Islet of Langerhans (tissue), 1 donor: ENCODE results near the gene ETFBKMT.
A peak's percentile ranks its signal among the peaks of the same experiment; 100 is the strongest.

ENCODE experiments used
- FAIRE-seq: peaks from one replicate; lab custom pipeline; 2011; peaks lifted over from hg19 to GRCh38; lab: Jason Lieb, UNC

Gene ETFBKMT, protein sequence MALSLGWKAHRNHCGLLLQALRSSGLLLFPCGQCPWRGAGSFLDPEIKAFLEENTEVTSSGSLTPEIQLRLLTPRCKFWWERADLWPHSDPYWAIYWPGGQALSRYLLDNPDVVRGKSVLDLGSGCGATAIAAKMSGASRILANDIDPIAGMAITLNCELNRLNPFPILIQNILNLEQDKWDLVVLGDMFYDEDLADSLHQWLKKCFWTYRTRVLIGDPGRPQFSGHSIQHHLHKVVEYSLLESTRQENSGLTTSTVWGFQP

DNA sequence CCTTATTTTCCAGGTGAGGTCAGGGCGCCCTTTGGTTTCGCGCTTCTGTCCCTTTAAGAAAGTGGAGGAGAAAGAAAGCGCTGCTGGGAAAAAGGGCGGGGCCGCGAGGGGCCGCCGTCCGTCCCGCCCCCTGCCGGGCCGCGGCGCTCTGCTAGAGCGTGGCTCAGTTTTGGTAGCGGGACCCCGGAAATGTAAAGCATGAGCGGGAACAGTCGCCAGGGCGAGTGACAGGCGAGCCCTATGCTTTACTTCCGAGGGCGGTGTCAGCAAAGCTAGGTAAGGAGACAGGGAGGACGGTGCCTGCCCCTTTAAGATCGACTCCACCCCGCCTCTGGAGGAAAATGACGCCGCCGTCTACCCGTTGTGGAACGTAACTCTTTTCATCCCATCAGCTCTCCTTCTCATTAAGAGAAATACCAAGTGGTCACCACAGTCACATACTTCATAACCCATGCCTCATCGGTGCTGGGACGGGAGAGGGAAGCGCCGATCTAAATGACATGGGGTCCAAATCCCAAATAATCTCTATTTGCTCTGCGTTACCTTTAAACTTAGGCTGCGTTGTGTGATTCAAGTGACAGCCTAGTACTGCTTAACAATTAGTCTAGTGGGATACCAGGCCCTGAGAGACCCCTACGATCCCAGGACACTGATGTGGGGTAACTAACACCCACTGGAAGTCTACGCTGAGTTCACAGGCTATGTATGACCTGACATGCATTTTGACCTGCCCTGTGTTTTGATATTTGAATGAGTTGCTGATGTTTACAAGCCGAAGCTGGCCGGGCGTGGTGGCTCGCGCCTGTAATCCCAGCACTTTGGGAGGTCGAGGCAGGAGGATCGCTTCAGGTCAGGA is at the start of gene ETFBKMT:
ETFBKMT (plus strand) TSS at position 602 of the 856 bp plus-strand sequence. CDS start 2,266 bp downstream, outside the sequence.
- FAIRE-seq = peak; percentile 27

DNA sequence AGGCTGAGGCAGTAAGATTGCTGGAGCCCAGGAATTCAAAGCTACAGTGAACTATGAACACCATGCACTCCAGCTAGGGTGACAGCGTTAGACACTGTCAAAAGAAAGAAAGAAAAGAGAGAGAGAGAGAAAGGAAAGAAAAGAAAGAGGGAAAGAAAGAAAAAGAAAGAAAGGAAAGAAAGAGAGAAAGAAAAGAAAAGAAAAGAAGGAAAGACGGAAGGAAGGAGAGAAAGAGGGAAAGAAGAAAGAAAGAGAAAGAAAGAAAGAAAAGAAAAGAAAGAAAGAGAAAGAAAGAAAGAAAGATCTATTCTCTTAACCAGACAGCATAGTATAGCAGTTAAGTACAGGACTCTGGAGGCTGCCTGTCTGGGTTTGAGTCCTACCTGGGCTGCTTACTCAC is 46.7 kb upstream of the ETFBKMT start:
- no peak for FAIRE-seq

DNA sequence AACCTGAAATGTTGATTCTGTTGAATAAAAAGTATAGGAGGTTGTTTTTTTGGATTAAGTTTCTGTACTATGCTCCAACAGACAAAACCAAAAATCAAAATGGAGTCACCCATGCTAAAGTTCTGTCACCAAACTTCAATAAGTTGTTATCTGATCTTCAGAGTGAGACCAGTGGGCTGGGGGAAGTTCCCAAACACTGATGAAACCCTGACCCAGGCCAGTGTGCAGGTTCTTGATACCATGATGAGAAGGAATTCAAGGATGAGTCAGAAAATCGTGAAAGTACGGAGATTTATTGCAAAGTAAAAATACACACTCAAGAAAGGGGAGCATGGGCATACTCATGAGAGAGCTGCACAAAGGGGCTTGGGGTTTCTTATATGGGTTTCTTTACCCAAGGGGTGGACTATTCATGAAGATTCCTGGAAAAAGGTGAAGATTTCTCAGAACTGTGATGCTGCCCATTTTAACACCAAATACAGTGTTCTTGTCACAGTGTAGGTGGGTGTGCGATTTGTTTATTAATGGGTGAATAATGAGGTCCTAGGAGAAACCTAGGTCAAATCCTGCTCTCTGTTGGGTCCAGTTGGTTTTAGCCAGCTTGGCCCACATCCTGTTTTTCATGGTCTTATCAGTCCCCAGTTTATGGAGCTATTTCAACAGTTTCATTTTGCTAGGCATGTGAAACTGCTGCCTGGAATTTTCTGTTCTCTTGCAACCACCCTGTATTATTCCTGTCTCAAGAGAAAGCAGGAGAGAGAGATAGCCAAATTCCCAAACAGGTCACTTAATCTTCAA is 41.1 kb upstream of the ETFBKMT start:
- no peak for FAIRE-seq

DNA sequence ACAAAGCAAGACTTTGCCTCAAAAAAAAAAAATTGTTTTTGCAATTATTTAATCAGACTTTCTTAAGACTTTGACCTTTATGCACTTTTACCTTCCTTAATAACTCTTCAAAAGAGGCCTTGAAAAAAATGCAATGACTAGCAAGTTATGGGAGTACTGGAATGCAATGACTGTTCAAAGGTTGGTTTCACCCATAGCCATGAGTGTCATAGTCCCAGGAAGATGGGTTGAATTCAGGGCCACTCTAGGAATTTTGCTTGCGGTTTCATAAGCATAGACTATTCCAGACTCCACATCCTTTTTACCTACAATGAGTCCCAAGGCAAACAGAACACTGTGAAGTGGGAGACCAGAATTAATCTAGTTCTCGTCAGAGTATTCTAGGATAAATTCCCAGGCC is 39.2 kb upstream of the ETFBKMT start:
- FAIRE-seq = no peak

DNA sequence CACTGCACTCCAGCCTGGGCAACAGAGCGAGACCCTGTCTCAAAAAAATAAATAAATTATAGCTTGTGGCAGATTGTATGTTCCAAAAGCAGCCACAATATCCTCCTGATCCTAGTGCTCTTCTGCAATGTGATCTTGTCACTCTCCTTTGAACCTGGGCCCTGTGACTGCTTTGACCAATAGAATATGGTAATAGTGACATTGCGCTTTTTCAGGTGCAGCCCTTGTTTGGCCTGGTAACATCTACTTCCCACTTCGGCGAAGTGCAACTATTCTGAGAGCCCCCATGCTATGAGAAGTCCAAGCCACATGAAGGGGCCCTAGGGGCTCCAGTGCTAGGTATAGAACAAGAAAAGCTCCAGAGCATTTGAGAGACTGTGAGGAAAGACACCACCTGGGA is 37.5 kb upstream of the ETFBKMT start:
- no peak for FAIRE-seq

DNA sequence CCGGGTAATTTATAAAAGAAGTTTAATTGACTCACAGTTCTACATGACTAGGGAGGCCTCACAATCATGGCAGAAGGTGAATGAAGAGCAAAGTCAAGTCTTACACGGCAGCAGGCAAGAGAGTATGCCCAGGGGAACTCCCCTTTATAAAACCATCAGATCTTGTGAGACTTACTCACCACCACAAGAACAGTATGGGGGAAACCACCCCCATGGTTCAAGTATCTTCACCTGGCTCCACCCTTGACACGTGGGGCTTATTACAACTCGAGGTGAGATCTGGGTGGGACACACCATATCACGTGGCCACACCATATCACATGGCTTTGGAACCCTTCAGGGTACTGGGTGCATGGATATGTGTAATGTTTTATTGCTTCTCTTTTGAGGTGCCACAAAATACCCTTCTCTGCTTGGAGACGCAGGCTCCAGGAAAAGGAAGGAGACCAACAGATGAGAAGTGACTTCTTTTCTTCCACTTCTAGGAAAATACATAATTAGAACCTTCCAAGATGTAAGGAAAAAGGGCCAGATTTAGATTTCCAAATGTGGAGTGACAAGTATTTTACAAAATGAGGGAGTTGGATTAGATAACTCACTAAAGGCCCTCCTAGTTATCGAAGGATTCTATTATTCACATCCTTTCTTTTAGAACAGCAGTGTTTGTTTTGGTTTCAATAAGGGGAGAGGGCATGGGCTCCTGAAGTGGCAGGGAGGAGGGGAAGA is 33.1 kb upstream of the ETFBKMT start:
- FAIRE-seq = no peak

DNA sequence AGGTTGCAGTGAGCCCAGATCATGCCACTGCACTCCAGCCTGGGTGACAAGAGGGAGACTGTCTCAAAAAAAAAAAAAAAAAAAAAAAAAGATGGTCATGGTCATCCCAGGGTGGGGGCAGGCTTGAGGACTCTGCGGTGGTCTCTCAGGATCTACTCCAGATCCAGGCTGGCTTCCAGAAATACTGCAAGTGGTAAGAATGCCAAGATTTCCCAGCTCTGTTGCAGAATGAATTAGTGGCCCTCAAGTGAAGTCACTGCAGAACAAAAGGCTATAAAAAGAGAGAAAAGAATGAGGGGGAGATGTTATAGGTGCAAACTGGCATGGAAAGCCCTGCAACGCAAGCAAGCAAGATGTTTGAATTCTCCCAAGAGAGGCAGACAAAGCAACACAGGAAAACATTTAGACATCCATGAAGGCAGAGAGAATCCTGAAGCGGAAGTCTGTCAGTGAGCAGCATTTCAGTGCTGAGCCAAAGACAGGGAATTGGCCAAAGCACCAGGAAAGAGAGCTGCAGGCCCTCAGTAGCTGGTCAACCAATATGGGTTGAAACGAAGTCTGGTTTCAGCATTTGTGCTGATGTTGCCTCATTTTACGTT is 31.9 kb upstream of the ETFBKMT start:
- no peak for FAIRE-seq

DNA sequence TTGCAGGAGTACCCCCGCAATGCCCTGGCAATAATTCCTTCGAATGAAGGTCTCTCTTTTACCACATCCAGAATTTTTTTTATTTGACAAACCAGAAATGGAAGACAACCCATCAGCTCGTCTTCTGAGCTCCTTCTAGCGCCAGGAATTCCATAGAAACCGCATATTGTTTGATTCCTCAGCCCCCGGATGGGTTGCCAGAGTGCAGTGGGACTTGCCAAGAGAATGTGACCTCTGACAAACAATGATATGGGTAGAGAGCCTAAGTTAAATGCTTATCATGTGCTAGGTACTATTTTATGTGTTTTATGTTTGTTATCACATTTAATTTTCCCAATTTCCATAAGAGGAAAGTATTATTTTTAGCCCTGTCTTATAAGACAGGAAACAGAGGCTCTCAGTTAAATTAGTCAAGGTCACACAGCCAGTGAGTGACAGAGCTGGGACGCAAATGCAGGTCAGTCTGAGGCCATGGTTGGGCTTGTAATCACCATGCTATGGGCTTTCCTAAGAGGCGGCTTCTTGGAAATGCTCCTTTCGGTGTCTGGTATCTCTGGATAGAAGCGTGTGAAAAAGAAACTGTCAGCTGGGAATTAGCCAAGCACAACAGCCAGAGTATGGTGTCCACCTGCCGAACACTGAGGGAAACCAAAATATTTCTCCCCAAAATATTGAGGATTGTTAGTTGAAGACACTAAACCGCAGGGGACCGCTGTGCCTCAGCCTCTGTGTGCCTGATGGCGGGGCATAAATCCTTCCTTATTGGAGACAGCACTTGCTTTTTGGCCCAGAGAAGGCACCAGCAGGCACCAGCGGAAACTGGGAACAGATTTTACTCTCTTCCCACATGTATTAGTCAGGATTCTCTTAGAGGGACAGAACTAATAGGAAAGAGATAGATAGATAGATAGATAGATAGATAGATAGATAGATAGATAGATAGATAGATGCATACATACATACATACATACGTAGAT is 29.4 kb upstream of the ETFBKMT start:
- no peak for FAIRE-seq

DNA sequence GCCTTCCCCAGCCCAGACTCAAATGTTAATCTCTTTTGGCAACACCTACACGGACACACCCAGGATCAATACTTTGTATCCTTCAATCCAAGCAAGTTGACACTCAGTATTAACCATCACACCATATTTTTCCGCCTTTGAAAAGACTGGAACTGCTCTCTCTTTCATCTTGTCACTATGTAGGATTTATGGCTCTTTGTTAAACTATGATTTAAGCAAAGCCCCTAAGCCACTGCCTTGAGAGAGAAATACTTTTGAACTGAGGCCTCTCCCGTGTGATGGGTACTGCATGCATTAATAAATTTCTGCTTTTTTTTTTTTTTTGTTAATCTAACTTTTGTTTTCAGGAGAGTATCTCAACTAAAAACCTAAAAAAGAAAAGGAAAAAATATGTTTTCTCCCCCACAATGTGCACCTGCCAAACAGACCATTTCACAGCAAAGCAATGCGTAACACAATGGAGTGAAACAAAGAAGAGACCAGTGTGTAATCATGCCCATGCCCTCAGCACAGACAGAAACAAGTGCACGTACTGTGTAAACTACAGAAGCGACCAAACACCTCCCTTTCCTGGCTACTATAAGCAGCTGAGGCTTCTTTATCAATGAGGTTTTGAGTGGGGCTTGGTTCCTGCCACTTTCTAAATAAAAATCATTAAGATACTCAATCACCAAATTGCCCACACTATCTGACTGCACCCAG is 28.3 kb upstream of the ETFBKMT start:
- no peak for FAIRE-seq

DNA sequence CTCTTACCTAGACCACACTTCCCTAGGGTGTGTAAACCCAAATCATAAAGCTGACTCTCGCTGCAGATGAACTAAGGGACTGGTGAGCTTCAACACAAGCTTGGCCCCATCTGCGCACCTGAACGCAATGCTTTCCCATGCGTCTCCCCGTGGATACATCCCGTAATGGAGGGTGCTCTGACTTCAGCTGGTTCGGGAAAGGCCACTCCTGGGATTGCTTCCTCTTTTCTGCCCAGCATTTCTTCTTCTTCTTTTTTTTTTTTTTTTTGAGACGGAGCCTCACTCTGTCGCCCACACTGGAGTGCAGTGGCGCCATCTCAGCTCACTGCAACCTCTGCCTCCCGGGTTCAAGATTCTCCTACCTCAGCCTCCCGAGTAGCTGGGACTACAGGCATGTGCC is 27.7 kb upstream of the ETFBKMT start:
- FAIRE-seq = no peak

DNA sequence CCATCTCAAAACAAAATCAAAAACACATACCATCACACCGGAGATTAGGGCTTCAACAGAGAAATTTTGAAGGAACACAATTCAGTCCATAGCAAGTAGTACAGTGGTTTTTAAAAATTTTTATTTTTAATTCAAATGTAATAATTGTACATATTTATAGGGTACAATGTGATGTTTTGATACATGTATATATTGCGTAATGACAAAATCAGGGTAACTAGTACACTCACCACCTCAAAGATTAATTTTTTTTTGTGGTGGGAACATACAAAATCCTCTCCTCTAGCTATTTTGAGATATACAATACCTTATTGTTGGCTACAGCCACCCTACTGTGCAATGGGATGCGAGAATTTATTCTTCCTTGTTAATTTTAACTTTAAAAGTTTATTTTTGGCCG is 26.0 kb upstream of the ETFBKMT start:
- FAIRE-seq = no peak

DNA sequence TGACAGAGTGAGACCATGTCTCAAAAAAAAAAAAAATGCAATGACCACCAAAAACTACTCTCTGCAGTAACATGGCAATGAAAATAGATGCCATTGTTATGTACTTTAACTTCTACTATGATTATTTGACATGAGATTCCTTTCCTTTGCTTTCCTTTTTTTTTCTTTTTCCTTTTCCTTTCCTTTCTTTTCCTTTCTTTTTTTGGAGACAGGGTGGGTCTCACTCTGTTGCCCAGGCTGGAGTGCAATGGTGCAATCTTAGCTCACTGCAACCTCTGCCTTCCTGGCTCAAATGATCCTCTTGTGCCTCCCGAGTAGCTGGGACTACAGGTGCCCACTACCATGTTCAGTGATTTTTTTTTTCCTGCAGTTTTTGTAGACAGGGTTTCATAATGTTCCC is 24.9 kb upstream of the ETFBKMT start:
- FAIRE-seq = no peak

DNA sequence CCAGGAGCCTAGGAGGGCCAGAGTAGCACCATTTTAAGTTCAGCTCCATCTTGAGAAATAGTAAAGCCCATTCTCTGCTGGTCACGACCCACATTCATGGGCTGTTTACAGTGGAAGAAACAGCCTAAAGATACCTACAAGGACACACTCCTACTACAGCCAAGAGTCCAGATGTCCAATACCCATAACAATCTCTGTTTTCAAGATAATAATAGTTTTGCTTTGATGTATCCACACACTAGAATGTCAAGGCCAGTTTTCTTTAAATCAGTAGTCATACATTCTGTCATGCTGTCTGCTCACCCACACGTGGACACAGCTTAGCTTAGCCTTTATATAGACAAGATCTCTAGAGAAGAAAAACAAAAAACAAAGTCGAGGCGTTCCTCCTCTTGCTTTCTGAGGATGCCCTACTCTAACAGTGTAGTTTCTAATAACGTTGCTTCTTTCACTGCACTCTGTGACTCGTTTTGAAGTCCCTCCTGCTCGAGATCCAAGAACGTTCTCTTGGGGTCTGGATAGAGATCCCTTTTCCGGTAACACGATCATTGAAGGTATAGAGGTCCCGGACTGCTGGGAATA is 17.9 kb upstream of the ETFBKMT start:
- FAIRE-seq = no peak

DNA sequence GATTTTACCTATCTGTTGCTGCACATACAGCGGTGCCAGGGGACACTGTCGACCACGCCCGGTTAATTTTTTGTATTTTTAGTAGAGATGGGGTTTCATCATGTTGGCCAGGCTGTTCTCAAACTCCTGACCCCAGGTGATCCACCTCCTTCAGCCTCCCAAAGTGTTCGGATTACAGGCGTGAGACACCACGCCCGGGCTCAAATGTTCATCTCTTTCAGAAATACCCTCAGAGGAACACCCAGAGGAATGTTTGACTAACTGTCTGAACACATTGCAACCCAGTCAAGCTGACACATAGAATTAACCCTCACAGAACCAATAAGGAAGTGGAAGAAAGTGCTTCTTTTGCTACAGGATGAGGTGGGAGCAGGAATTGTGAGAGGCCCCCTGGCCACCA is 15.0 kb upstream of the ETFBKMT start:
- no peak for FAIRE-seq

DNA sequence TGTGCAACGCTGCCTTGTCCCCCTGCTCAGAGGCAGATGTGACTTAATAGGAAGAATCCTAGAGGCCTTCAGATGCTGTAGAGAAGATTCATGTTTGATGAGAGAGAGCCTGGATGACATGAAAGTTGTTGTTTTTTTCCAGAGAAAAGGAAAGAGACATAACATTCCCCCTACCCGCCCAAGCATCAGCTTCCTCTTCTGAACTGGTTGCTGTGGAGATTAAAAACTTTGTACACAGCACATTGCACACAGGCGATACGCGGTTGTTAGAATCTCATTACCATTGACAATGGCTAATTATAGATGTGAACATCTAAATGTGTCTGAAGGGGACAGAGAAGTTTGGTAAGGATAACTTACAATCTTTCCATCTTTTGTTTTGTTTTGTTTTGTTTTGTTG is 13.6 kb upstream of the ETFBKMT start:
- no peak for FAIRE-seq

DNA sequence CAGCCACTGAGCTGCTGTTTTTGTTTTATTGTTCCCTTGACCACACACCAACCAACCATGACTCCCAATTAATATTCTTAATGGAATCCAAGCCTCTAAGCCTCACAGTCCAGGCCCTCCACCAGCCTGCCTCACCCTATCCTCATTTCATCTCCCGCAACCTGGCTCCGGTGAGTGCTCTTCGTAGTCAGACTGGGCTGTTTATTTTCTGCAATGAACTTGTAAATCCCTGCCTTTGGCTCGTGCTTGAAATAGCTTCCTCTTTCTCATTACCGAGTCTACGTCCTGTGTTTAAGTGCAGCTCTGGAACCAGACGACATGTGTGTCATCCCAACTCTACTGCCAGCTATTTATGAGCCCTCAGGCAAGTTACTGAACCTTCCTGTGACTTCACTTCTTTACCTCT is 12.4 kb upstream of the ETFBKMT start:
- no peak for FAIRE-seq

DNA sequence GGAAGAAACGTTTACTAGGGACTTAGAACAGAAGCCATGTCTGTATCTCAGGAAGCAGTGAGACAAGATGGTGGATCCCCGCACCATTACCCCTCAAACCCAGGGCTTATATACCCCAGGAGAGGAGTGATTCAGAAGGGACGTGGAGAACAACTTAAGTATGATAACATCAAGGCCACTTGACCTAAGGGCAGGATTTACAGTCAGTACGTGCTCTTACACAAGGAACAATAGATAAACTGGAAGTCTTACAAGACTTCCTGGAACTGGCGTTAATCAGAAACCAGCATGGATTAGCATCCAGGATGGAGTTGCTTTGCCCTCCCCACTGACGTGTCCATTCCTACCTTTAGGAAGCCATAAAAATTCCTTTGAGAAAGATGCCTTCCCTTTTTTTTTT is 8.6 kb upstream of the ETFBKMT start:
- FAIRE-seq = no peak

DNA sequence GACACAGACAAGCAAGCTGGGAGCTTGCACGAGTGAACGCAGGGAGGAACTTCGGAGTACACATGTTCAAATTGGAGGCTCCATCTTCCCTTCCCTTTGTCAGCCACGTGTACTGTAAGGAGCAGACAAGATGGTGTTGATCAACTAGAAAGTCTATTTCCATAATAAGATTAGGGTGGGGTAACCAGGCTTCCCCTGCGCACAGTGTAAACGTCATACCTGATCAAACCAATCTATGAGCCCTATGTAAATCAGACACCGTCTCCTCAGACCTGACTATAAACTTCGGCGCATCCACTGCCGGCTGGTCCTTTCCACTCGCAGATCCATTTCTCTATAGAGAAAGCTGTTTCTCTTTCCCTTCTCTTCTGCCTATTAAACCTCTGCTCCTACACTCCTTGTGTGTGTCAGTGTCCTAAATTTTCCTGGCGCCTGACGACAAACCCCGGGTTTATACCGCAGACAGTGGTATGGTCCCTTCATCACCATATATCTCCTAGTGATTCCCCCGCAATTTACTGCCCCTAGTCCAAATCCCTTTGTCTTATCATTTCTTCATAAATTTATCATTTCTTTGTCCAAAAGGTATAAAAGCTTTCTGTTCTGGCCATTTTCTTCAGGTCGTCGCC is 7.5 kb upstream of the ETFBKMT start:
- no peak for FAIRE-seq

DNA sequence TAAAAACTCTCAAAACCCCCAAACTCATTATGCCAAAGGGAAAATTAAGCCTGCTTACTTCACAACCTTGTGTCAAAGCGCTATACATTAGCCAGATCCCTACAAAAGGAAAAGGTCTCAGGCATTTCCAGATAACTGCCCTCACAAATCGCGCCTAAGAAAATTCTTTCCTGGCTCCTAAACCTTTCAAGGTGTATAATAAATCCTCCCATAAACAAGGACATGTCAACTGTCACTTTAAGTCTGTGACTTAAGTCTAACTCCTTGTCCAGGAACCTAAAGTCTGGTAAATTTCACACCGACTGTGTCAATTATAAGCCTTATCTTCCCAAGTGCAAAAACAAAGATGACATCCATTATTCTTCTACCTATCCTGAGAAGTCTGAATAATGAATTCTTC is 4.3 kb upstream of the ETFBKMT start:
- FAIRE-seq = no peak
